ENCODE data around the gene MRGPRF.

DNA sequence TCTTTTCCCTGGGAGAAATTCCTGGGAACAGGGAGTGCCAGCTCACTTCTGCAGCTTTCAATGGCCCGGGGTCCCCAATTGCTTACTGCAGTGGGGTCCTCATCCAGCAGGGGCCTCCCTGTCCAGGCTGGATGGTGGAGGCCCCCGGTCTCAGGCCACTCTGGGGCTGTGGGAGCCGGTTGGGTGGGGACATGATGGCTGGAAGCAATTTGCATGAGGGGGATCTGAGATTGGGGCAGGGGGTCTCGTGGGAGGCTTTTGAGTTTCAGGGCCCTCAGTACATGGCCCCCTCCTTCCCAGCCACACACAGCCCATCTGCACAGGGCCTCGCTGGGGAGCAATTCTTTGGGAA lies 57.5 kb downstream of the MRGPRF start:
- TF ChIP-seq, protein P1, sequence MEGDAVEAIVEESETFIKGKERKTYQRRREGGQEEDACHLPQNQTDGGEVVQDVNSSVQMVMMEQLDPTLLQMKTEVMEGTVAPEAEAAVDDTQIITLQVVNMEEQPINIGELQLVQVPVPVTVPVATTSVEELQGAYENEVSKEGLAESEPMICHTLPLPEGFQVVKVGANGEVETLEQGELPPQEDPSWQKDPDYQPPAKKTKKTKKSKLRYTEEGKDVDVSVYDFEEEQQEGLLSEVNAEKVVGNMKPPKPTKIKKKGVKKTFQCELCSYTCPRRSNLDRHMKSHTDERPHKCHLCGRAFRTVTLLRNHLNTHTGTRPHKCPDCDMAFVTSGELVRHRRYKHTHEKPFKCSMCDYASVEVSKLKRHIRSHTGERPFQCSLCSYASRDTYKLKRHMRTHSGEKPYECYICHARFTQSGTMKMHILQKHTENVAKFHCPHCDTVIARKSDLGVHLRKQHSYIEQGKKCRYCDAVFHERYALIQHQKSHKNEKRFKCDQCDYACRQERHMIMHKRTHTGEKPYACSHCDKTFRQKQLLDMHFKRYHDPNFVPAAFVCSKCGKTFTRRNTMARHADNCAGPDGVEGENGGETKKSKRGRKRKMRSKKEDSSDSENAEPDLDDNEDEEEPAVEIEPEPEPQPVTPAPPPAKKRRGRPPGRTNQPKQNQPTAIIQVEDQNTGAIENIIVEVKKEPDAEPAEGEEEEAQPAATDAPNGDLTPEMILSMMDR (IDR thresholded peaks at IDR 0.05), result no peak
- TF ChIP-seq POLR2A (IDR thresholded peaks at IDR 0.05), result no peak
